ENCODE data around the gene KLHL13. TPM values are rescaled to one million over a fixed set of nuclear protein-coding genes. Genes with fewer than 3 reads are reported as not detected.

KLHL13 gene
- total RNA-seq, 4 donors from 2014 or later = 19.7 to 155 (median 40.2) TPM

DNA sequence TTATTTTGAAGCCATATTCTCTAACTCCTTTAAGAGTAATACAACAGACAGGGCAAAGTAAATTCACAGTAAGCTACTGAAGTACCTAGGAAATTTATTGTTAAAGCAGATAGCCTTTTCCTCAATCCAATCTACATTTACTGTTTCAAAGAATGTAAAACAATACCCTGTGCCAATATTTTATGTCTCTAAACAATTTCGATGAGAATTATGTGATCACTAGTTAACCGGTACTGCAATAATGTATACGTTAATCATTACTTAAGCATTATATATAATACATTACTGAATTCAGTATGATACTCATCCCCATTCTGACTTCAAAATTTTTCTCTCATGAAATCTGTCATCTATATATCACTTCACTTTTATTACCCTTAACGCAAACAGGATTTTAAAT, 28.5 kb downstream of the KLHL13 start:
- Histone ChIP-seq H3K4me1 (no peaks in the 10 kb centered on the region), H3K27me3 (no peaks in the 10 kb centered on the region), H3K27ac (no peak overlapping the region), H3K36me3 (no peaks in the 10 kb centered on the region), H3K9me3 (peaks cover 0 to 6% of the 10 kb centered on the region in 2 donors), H3K4me3 (no peak overlapping the region)
- DNase-seq = no peak
- intact Hi-C loops (cut with DNase I; ENCODE audit: low total_unique reads) = no loop called here
- TF ChIP-seq, protein P1, sequence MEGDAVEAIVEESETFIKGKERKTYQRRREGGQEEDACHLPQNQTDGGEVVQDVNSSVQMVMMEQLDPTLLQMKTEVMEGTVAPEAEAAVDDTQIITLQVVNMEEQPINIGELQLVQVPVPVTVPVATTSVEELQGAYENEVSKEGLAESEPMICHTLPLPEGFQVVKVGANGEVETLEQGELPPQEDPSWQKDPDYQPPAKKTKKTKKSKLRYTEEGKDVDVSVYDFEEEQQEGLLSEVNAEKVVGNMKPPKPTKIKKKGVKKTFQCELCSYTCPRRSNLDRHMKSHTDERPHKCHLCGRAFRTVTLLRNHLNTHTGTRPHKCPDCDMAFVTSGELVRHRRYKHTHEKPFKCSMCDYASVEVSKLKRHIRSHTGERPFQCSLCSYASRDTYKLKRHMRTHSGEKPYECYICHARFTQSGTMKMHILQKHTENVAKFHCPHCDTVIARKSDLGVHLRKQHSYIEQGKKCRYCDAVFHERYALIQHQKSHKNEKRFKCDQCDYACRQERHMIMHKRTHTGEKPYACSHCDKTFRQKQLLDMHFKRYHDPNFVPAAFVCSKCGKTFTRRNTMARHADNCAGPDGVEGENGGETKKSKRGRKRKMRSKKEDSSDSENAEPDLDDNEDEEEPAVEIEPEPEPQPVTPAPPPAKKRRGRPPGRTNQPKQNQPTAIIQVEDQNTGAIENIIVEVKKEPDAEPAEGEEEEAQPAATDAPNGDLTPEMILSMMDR (IDR thresholded peaks at IDR 0.05) = no peak
- TF ChIP-seq POLR2A (IDR thresholded peaks at IDR 0.05) = no peak

DNA sequence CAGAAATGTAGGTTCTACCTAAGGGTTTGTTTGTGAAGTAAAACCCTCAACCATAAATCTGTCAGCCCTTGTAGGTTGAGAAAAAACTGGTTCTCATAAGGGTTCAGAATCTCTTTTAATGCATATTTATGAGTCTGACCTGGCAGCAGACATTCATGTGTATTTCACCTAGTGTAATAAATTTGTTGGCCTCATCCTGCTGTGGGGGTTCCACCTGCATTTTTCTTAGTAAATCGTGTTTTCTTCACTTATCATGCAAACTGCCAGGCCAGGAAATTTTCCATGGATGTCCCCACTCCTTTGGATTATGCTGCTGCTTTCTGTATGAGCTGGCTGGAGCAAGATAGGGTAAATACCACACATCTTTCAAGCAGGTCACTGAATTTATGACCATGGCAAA, 42.4 kb downstream of the KLHL13 start:
- H3K27ac ChIP-seq = peak overlapping the region; percentile 63 to 66
- H3K4me3 ChIP-seq = no peak overlapping the region
- DNase-seq = peak; percentile 31 to 59
- intact Hi-C loops (cut with DNase I; ENCODE audit: low total_unique reads) = no loop called here
- H3K9me3 ChIP-seq = no peaks in the 10 kb centered on the region
- TF ChIP-seq, protein P1 (IDR thresholded peaks at IDR 0.05) = no peak
- no peak for TF ChIP-seq POLR2A (IDR thresholded peaks at IDR 0.05)
- no peaks in the 10 kb centered on the region for H3K36me3 ChIP-seq
- peaks cover 0 to 3% of the 10 kb centered on the region in 2 donors for H3K4me1 ChIP-seq
- no peaks in the 10 kb centered on the region for H3K27me3 ChIP-seq

- DNase-seq = no peak
- Histone ChIP-seq H3K4me3 (no peak overlapping the region), H3K36me3 (no peaks in the 10 kb centered on the region), H3K27me3 (no peaks in the 10 kb centered on the region), H3K27ac (no peak overlapping the region), H3K9me3 (no peaks in the 10 kb centered on the region), H3K4me1 (no peaks in the 10 kb centered on the region)
- intact Hi-C loops (cut with DNase I; ENCODE audit: low total_unique reads) = no loop called here
- no peak for TF ChIP-seq POLR2A (IDR thresholded peaks at IDR 0.05)
- TF ChIP-seq, protein P1 (IDR thresholded peaks at IDR 0.05) = no peak
Observed at GRCh38 chrX:118066867-118067515, 49.6 kb downstream of the KLHL13 start.

- TF ChIP-seq, protein P1 (IDR thresholded peaks at IDR 0.05) = no peak
- no peak for TF ChIP-seq POLR2A (IDR thresholded peaks at IDR 0.05)
- H3K4me1 ChIP-seq = no peaks in the 10 kb centered on the region
- H3K36me3 ChIP-seq = no peaks in the 10 kb centered on the region
- intact Hi-C loops (cut with DNase I; ENCODE audit: low total_unique reads) = no loop called here
- DNase-seq = no peak
- H3K4me3 ChIP-seq = no peak overlapping the region
- no peaks in the 10 kb centered on the region for H3K9me3 ChIP-seq
- H3K27ac ChIP-seq = no peak overlapping the region
- no peaks in the 10 kb centered on the region for H3K27me3 ChIP-seq
Observed at GRCh38 chrX:118062817-118063615, 53.6 kb downstream of the KLHL13 start.

Measured in uterus (tissue), 4 donors.